Sciatic nerve (tissue), 2 donors: ENCODE results near the gene CDKN2C. TPM values are rescaled to one million over a fixed set of nuclear protein-coding genes. Genes with fewer than 3 reads are reported as not detected.

Source experiments
- ATAC-seq: fragments of 200-7000 bp; cut with Tn5 transposase; one replicate; pipeline ENCODE4 v1.9.1; 2020; ENCODE audit warnings: mild to moderate bottlenecking, moderate library complexity
- DNase-seq: peaks from one replicate; pipeline ENCODE4 v3.0.0-alpha.2; 2020; ENCODE audit warnings: low spot score
- intact Hi-C: fragments of 100-400 bp; cut with DNase I; formaldehyde crosslinking; loops from one replicate; pipeline ENCODE4 v1.14.2; 2022
- total RNA-seq: library from RNA; stranded (reverse); fragmentation: NEBNext Ultra II Directional; extraction: Animal tissue kit (Norgen Biotek cat#: 25700); gene quantifications from one replicate; pipeline ENCODE4 v1.2.1, GENCODE V29; 2021
- donor health status: DM: no; HTN: no; CAD: no.
- donor health status: DM: no; HTN: no; CAD: no.

Gene CDKN2C
- total RNA-seq, 1 donor from 2014 or later: 17.2 TPM

DNA sequence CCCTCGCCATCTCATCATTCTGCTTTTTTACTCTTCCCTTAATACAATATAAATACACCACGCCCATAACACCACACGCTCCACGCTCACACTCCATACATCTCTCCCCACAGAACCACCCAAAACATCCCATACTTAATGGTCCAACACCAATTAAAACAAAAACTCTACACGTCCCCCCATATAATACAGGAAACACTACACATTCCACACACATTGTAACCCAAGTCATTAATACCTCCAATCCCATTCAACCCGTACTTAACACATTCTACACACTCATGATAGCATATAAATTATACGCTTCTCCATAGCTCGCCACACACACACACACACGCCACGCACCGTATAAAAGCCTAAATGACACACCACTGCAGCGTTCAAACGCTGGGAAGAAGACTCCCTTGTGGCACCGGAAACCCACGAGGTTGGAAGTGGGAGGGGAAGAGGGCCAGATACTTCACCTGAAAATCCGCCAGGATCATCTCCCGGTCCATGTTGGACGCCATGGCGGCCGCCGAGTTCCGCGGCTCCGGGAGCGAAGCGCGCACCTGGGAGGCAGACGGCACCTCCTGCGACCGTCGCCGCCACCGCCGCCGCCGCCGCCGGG, 10.6 kb upstream of the CDKN2C start:
- no peak for ATAC-seq
- intact Hi-C loops: loop anchor here (5.0 kb wide), 1 partner anchor 282 kb away; no protein-coding TSS in a partner anchor

DNA sequence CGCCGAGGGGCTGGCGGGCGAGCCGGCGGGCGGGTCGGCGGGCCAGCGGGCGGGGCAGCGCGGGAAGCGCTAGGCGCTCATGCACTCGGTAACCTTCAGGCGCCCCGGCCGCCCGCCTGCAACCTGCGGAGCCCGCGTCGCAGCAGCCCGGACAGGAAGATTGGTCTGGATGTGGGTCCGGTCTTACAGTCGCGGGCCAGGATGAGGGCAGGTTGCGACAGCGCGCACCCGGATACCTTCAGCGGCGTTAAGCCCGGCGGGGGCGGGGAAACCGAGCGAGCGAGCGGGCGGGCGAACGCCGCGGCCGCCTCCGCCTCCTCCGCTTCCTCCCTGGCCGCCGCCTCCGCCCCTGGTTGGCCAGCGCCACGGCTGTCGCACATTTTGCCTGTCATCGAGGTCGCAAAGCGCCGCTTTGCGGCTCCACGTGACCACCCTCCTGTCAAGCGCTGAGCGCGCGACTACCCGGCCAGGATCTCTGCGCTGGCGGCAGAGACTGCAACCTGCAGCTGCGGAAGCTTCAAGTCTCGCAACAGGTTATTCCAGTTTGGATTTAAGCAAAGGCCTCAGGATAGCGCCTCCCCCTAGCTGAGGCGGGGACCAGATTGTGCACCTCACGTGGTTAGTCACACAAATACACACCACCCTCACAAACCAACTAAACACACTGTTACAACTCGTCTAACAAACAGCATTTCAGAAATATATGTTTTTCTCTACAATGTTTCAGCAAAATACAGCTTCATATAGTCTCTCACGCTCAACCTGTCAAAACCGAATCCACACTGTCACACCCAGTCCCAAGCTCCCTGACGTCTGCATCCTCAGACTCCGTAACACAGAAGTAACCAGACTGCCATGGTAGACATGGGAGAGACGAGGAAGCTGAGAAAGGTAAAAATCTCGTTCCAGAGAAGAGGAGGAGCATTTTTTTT, 9.9 kb upstream of the CDKN2C start, which contains the start of gene FAF1:
Gene FAF1, minus strand, starts transcription at position 355 of the 932 bp plus-strand sequence. CDS start 456 bp downstream, outside the sequence.
- peak; percentile 98 for DNase-seq
- ATAC-seq: peak; percentile 99
- intact Hi-C loops: loop anchor here (5.0 kb wide), 1 partner anchor 283 kb away; no protein-coding TSS in a partner anchor

More for the DNA sequence above, 10.6 kb upstream of the CDKN2C start:
- DNase-seq: no peak

DNA sequence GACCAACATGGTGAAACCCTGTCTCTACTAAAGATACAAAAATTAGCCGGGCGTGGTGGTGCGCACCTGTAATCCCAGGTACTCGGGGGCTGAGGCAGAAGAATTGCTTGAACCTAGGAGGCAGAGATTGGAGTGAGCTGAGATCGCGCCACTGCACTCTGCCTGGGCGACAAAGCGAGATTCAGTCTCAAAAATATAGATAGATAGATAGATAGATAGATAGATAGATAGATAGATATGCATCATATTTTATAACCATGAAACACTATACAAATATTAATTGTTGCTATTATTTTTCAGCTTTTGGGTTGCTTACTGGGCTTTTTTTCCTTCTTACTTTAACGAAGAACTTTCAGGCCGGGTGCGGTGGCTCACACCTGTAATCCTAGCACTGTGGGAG, 5.2 kb upstream of the CDKN2C start:
- DNase-seq: no peak
- intact Hi-C loops: no loop called here
- ATAC-seq: no peak

DNA sequence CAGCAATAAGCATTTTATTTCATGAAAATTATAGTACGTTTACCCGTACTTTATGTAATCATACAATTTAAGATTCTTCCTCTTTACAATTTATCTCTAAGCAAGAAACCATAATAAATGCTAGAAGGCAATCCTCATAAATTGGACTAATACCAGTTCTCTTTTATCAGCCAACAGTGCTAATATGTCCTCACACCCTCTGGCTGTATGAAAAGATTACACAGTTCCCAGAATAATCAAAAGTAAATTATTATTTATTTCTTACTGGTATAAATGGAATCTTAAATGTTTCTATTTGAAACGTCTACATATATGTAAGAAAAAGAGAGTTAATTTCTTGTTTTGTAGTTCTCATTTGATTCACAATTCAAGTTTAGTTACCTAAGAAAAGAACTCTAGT, 3.1 kb upstream of the CDKN2C start:
- intact Hi-C loops: no loop called here
- no peak for ATAC-seq
- DNase-seq: no peak

DNA sequence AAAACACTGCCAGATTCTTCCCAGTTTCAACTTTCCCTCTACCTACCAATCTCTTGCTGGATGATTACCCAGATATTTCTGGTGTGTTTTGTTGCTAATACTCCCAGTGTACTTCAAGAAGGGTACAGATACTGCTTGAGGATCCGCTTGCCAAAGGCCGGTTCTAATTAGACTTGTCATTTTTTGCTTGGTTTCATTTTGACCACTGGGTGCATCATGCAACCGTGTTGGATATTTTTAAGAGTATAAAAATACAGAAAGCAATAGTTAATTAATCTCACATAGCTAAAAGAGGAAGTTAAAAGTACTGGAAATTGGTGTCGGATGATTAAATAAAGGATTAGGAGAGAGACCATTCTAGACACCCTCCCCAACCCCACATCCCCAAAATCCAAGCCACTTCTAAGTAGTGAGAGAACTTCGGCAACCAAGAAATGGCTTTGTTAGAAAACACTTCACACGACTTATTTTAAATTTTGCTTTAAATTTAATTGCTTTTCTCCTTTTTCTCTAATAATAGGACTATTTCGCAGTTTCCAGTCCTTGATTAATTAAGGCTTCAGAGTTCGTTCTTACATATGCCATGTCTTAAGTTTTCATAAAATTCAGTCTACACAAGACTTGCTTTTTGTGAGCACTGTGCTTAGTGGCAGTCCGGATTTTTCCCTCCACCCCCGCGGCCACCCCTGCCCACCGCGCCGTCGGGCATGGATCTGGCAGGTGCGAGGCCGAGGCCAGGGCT, 2.5 kb upstream of the CDKN2C start:
- DNase-seq (no peak), ATAC-seq (no peak)
- intact Hi-C loops: no loop called here

DNA sequence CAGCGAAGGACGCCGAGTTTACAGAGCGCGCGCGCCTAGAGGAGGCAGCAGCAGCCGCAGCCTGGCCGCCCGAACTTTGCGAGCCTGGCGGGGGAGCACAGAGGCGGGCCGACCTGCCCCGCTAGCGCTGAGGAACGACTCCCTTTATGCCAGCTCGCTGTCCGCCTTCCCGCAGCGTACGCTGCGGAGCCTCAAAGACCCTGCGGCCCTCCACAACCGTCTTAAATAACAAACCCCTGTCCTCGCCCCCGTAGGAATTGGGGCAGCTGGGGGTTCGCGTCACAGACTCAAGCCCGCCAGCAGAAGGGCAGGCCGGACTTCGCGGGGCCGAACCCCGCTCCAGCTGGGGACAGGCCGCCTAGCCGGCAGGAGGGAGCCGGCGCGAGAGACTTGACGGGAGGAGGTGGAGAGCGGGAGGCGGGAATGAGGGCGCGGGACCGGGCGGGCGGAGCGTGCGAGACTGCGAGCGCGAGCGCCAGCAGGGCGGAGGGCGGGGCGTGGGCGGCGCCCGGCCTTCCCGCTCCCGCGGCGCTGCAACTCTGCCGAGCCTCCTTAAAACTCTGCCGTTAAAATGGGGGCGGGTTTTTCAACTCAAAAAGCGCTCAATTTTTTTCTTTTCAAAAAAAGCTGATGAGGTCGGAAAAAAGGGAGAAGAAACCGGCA, 1.8 kb upstream of the CDKN2C start:
- DNase-seq: peak; percentile 95
- intact Hi-C loops: no loop called here
- peak; percentile 96 for ATAC-seq

DNA sequence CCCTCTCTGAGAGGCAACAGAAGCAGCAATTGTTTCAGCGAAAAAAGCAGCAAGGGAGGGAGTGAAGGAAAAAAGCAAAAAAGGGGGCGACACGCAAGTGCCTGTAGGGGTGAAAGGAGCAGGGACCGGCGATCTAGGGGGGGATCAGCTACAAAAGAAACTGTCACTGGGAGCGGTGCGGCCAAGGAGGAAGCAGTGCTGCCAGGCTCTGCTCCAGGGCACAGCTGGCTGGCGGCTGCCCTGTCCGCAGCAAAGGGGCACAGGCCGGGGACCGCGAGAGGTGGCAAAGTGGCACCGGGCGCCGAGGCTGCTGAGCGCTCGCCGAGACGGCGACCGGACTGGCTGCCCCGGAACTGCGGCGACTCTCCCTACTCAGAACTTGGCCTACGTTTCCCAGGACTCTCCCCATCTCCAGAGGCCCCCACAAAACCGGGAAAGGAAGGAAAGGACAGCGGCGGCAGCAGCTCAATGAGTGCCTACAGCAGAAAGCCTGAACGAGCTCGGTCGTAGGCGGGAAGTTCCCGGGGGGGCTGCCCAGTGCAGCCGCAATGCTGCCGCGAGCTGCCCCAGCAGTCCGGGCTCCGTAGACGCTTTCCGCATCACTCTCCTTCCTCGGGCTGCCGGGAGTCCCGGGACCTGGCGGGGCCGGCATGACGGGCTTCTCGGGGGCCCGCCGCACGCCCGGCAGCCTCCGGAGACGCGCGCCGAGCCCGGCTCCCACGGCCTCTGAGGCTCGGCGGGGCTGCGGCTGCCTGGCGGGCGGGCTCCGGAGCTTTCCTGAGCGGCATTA, 1.0 kb upstream of the CDKN2C start:
- DNase-seq: peak; percentile 71
- intact Hi-C loops: no loop called here

DNA sequence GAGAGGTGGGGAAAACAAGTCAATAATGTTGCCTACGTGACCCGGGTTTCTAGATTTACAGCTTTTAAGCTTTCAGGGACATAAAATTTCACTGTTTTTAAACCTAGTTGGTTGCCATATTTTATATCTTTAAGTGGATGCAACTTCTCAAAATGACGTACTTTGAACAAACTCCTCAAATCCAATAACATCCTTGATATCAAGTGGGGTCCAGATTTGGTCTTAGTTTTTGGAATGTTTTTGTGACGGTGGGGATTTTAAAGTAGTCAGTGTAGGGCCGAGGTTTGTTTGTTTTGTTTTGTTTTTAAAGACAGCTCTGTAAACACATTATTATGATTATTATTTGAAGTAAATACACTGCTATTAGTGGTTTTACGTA, 453 bp downstream of the CDKN2C start:
- intact Hi-C loops: no loop called here
- ATAC-seq: no peak

More for the DNA sequence above, 1.0 kb upstream of the CDKN2C start:
- peak; percentile 29 for ATAC-seq

DNA sequence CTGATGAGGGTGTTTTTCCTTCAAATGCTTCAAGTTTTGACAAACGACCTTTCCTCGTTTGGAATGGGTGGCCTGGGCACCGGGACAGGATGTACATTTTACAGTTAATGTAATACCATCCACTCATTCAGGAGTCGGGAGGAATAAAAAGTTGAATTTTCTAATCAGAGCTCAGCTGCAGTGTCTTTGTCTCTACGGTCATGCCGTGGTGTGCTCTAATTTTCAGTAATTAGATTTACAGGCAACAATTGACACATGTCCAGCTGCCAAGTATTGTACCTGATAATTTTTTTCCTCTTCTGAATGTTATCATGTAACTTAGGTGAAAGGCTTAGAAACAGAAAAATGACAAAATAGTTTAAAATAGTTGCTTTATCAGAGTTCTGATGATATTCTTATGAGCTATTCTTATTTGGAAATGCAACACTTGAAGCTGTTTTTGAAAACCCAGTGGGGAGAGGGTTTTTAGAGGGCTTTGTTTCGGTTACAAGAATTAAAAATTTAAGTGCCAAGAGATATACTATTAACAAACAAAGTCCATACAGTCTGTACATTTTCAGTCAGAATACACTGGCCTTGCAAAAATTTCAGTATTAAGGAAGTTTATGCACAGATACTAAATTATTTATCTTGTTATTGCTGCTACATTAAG, 1.0 kb downstream of the CDKN2C start:
- intact Hi-C loops: no loop called here
- ATAC-seq (no peak), DNase-seq (no peak)

More for the DNA sequence above, 453 bp downstream of the CDKN2C start:
- DNase-seq: no peak

DNA sequence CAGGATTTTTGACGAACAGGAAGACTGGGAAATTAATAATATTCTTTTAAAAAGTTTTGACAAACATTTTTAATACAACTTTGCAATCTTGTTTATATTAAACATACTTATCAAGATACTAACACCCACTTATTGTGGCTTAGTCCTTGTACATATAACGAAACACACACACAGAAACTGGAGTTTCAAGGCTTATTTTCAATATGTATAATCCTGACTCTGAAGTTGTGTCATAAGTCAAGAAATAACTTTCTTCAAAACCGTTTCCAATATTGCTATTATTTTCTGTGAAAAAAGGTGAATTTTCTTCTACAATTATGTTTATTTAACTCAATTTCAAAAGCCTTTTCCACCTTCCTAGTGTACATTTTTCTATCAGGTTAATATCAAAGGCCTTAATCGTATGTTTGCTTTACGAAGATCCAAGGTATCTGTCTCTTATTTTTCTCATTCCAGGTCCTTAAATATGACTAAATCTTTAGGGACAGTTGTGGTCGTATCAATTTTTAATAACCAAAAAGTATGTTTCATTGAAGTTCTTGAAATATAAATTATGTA, 1.8 kb downstream of the CDKN2C start:
- intact Hi-C loops: no loop called here
- no peak for ATAC-seq

DNA sequence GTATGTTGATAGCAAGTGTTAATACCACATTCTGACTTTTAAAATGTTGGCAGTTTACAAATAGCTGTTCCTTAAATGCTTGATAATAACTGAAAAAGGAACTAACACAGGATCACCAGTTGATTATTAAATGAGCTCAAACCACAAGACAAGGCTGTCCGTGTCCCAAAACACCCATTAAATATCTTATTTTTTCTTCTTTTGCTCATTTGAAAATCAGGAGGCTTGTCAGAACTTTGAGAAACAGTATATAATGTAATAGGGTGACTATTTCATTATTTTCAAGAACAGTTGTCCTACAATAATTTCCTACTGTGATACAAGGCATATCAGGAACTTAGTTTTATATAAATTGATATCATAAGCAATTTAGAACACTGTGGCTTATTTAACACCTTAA, 2.7 kb downstream of the CDKN2C start:
- DNase-seq (no peak), ATAC-seq (no peak)
- intact Hi-C loops: no loop called here

More for the DNA sequence above, 1.8 kb downstream of the CDKN2C start:
- DNase-seq: no peak

DNA sequence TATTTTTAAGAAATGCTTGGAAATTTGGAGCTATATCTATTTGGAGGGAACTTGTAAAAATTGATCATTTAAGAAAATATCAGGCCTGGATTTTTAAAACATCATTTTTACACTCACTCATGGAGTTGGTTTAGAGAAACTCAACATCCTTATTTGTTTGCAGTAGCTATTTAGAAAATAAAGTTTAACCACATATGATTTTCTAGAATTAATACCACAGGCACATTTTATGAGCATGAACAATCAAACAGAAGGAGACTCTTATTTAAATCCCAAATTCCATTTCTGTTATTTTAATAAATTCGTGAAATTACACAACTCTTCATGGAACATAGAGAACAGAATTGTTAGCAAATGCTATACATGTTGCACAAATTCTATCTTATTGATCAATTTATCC, 3.2 kb downstream of the CDKN2C start:
- intact Hi-C loops: no loop called here

DNA sequence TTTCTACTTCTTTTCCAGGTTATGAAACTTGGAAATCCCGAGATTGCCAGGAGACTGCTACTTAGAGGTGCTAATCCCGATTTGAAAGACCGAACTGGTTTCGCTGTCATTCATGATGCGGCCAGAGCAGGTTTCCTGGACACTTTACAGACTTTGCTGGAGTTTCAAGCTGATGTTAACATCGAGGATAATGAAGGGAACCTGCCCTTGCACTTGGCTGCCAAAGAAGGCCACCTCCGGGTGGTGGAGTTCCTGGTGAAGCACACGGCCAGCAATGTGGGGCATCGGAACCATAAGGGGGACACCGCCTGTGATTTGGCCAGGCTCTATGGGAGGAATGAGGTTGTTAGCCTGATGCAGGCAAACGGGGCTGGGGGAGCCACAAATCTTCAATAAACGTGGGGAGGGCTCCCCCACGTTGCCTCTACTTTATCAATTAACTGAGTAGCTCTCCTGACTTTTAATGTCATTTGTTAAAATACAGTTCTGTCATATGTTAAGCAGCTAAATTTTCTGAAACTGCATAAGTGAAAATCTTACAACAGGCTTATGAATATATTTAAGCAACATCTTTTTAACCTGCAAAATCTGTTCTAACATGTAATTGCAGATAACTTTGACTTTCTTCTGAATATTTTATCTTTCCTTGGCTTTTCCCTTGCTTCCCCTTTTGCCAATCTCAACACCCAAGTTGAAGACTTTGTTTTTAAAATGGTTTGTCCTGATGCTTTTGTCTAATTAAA, 4.0 kb downstream of the CDKN2C start:
- intact Hi-C loops: no loop called here
- ATAC-seq (no peak), DNase-seq (no peak)

More for the DNA sequence above, 3.2 kb downstream of the CDKN2C start:
- ATAC-seq: no peak
- no peak for DNase-seq

DNA sequence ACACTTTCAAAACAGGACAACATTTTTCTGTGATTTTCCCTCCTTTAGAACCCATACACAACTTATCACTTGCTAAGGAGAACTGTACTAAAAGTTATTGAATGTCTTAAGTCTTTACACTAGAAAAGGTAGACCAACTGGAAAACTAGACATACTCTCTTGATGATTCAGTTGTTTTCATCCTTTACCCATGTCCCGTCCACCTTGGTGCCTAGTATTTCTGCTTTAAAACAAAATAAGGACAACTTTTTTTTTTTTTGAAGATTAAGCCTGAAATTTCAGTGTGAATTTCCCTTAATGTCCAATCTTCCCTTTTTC, 4.5 kb downstream of the CDKN2C start:
- DNase-seq (no peak), ATAC-seq (no peak)
- intact Hi-C loops: no loop called here

DNA sequence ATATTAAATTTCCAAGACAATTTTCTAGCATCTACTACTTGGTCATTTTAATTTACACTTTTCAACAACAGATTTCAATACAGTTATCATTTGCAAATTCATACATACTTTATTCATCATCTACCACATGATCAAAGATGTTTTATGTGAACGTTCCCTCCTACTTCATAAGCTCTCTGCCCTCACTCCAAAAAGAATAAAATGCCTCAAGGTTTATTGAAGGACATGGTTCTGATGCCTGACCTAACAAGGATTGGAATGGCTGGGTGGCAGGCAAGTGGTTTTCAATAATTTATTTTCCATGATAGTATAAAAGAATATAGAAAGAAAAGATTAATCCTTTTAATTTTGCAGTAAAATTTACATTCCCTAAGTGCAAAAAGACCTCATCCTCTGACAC, 5.4 kb downstream of the CDKN2C start:
- intact Hi-C loops: no loop called here
- no peak for DNase-seq
- ATAC-seq: no peak

DNA sequence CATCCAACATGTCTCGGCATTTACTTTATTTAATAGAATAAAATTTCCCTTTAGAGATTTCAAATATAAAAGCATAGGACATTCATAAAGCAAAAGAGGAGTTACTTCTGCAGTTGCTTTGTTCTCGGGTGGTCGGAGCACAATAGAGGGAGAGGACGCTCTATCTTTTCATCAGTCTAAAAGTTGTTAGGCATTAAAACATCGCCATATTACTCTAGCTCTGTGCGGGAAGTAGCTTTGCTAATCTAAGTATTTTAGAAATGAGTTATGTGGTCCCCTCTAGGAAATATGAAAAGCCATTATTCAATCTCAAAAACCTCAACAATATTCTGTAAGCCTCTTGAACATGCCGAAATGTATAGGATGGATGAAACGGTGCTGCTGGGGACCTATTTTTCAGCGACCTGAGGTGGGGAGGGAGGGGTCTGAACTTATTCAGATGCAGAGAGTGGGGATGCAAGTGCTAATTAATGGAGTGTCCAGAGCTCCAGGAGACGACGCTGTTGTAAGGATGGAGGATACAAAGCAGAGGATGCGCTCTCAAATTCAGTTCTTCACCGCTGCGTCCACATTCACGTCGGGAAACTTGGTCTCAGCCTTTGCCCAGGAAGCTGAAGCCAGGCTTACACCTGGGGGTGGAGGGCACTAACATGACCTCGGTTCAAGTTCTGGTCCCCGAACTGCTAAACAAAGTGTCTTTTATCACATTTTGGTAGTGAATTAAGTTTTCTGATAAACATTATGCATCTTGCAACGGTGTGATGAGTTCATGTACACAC, 6.3 kb downstream of the CDKN2C start:
- no peak for DNase-seq
- intact Hi-C loops: no loop called here
- ATAC-seq: peak; percentile 13
